ENCODE data around the gene VASP.

- TF ChIP-seq CTCF (IDR thresholded peaks at IDR 0.05) (no peak), POLR2A (IDR thresholded peaks at IDR 0.05) (no peak)
These were observed 24.2 kb upstream of the VASP start for GRCh38 chr19:45483033-45483432.

Data from lower leg skin (tissue), 3 donors.